HepG2 (cell line): ENCODE measurements around the gene TIRAP. TPM values are rescaled to one million over a fixed set of nuclear protein-coding genes. Genes with fewer than 3 reads are reported as not detected.
A peak's percentile ranks its signal among the peaks of the same experiment; 100 is the strongest.

Experiments
- ATF7 ChIP-seq, 2 experiments: fragments of 450-650 bp in 1 of 2; sonication (generic) in 1 of 2; formaldehyde crosslinking in 1 of 2; IDR thresholded peaks; 2 replicates each; pipeline versions ENCODE4 v1.4.0 to v1.6.1; 2016 to 2020; ENCODE audit warnings: antibody characterized with exemption in 1 of 2, mild to moderate bottlenecking in 1 of 2, missing genetic modification reagents in 1 of 2
- CAMTA2 ChIP-seq: sonication (generic); formaldehyde crosslinking; IDR thresholded peaks from 2 replicates; pipeline ENCODE4 v1.4.0; 2020; ENCODE audit warnings: mild to moderate bottlenecking, missing genetic modification reagents, borderline replicate concordance
- CENPX ChIP-seq: sonication (generic); formaldehyde crosslinking; IDR thresholded peaks from 2 replicates; pipeline ENCODE4 v1.9.0; 2021; ENCODE audit warnings: mild to moderate bottlenecking, missing genetic modification reagents, moderate library complexity
- CERS6 ChIP-seq: sonication (generic); formaldehyde crosslinking; IDR thresholded peaks from 2 replicates; pipeline ENCODE4 v1.5.0; 2020; ENCODE audit warnings: missing genetic modification reagents
- DNMT3B ChIP-seq: conservative IDR thresholded peaks from 2 replicates; pipeline ENCODE4 v1.6.1; 2016; ENCODE audit warnings: missing biosample characterization, control low read depth
- EEA1 ChIP-seq: sonication (generic); formaldehyde crosslinking; IDR thresholded peaks from 2 replicates; pipeline ENCODE4 v1.5.1; 2020; ENCODE audit warnings: mild to moderate bottlenecking, missing genetic modification reagents, borderline replicate concordance
- FOXJ3 ChIP-seq: sonication (generic); formaldehyde crosslinking; IDR thresholded peaks from 2 replicates; pipeline ENCODE4 v1.4.0; 2020; ENCODE audit warnings: missing genetic modification reagents, mild to moderate bottlenecking, borderline replicate concordance
- HBP1 ChIP-seq: IDR thresholded peaks from 2 replicates; pipeline ENCODE4 v1.6.1; 2016; ENCODE audit warnings: low read depth, control low read depth
- KAT7 ChIP-seq: IDR thresholded peaks from 2 replicates; pipeline ENCODE4 v1.6.1; 2018; ENCODE audit warnings: borderline replicate concordance, missing compliant biosample characterization
- KDM5B ChIP-seq: sonication (generic); formaldehyde crosslinking; IDR thresholded peaks from 2 replicates; pipeline ENCODE4 v1.4.0; 2020; ENCODE audit warnings: missing genetic modification reagents, mild to moderate bottlenecking, borderline replicate concordance
- LRRFIP1 ChIP-seq: sonication (generic); formaldehyde crosslinking; conservative IDR thresholded peaks from 2 replicates; pipeline ENCODE4 v1.4.0; 2020; ENCODE audit warnings: missing genetic modification reagents
- NONO ChIP-seq, 2 experiments: fragments of 450-650 bp in 1 of 2; sonication (generic) in 1 of 2; formaldehyde crosslinking in 1 of 2; IDR thresholded peaks in 1 of 2; conservative IDR thresholded peaks in 1 of 2; 2 replicates each; pipeline versions ENCODE4 v1.6.1 to v1.8.0; 2017 to 2022; ENCODE audit warnings: mild to moderate bottlenecking in 1 of 2, missing genetic modification reagents in 1 of 2, moderate library complexity in 1 of 2
- NR3C1 ChIP-seq: sonication (generic); formaldehyde crosslinking; IDR thresholded peaks from 2 replicates; pipeline ENCODE4 v1.4.0; 2020; ENCODE audit warnings: missing genetic modification reagents
- RBFOX2 ChIP-seq: fragments of 200-400 bp; formaldehyde crosslinking; IDR thresholded peaks from 2 replicates; pipeline ENCODE4 v1.6.1; 2017; ENCODE audit warnings: low read depth, mild to moderate bottlenecking, low read length
- SIN3B ChIP-seq: fragments of 150-350 bp; IDR thresholded peaks from 2 replicates; pipeline ENCODE4 v1.6.1; 2014; ENCODE audit warnings: low read length
- SRSF4 ChIP-seq: fragments of 200-400 bp; formaldehyde crosslinking; IDR thresholded peaks from one replicate; pipeline ENCODE4 v1.6.1; 2018; ENCODE audit warnings: mild to moderate bottlenecking, low read depth, low read length, moderate library complexity; ENCODE audit not compliant: poor library complexity, severe bottlenecking
- YY1 ChIP-seq: IDR thresholded peaks from 2 replicates; pipeline ENCODE4 v1.6.1; 2011; ENCODE audit warnings: low read length, low read depth, moderate library complexity, mild to moderate bottlenecking; ENCODE audit not compliant: insufficient read depth, insufficient replicate concordance
- ZC3H4 ChIP-seq: sonication (generic); formaldehyde crosslinking; IDR thresholded peaks from 2 replicates; pipeline ENCODE4 v1.4.0; 2020; ENCODE audit warnings: missing genetic modification reagents, borderline replicate concordance
- ZNF569 ChIP-seq: sonication (generic); formaldehyde crosslinking; IDR thresholded peaks from 2 replicates; pipeline ENCODE4 v1.5.0; 2020; ENCODE audit warnings: mild to moderate bottlenecking, missing genetic modification reagents, moderate library complexity, borderline replicate concordance
- ZNF607 ChIP-seq: sonication (generic); formaldehyde crosslinking; IDR thresholded peaks from 2 replicates; pipeline ENCODE4 v1.5.1; 2020; ENCODE audit warnings: missing genetic modification reagents, mild to moderate bottlenecking, borderline replicate concordance
- ZNF780A ChIP-seq: sonication (generic); formaldehyde crosslinking; IDR thresholded peaks from 2 replicates; pipeline ENCODE4 v1.8.0; 2022; ENCODE audit warnings: mild to moderate bottlenecking, missing genetic modification reagents, moderate library complexity
- ZSCAN31 ChIP-seq: sonication (generic); formaldehyde crosslinking; IDR thresholded peaks from 2 replicates; pipeline ENCODE4 v1.5.0; 2020; ENCODE audit warnings: low read depth, mild to moderate bottlenecking, missing genetic modification reagents
- polyA plus RNA-seq, 8 experiments: library from polyadenylated mRNA; depleted of rRNA in 3 of 8; stranded (reverse) in 7 of 8; unstranded in 1 of 8; fragments of >200 nt; fragmentation: Illumina TruSeq in 4 of 8; extraction: Trizol in 4 of 8; gene quantifications; 2 replicates each; pipeline versions ENCODE4 v1.2.1 to v1.2.3, GENCODE V29; 2011 to 2016; ENCODE audit warnings: low read depth in 4 of 8, missing spikeins in 1 of 8, mixed read lengths in 1 of 8; ENCODE audit not compliant: insufficient read depth in 1 of 8
- total RNA-seq, 5 experiments: library from RNA; depleted of rRNA; stranded (reverse); fragments of >200 nt; fragmentation: Illumina TruSeq; extraction: Trizol; gene quantifications; 2 replicates each; pipeline ENCODE4 v1.2.3, GENCODE V29; 2016; ENCODE audit warnings: low read depth in 1 of 5

TIRAP gene
- total and polyA plus RNA-seq, 2 of the 13 experiments (the other 11 are each of a cell fraction or from before 2014, with no cell fraction given) = 5.4 to 5.7 TPM

GRCh38 chr11:126282736-126283591 is at the start of gene TIRAP (continued):
- TF ChIP-seq FOXJ3 (CRISPR knock-in tag) (no peak), DNMT3B (CRISPR knock-in tag) (no peak), ZNF607 (CRISPR knock-in tag) (no peak), EEA1 (CRISPR knock-in tag) (peak; percentile 54; the same call in 1 of the 2 replicates), CERS6 (CRISPR knock-in tag) (no peak), ZSCAN31 (CRISPR knock-in tag) (0 out of 2 replicates have a peak, but pooled peaks have one; percentile 52), LRRFIP1 (CRISPR knock-in tag) (no peak), YY1 (peak; percentile 64), ZNF780A (CRISPR knock-in tag) (no peak), NR3C1 (no peak), RBFOX2 (peak; percentile 92), ZC3H4 (CRISPR knock-in tag) (no peak), ATF7 (IDR thresholded peaks at IDR 0.05) (no peak), ATF7 (CRISPR knock-in tag; IDR thresholded peaks at IDR 0.05) (no peak), KAT7 (CRISPR knock-in tag) (no peak), CENPX (CRISPR knock-in tag) (no peak), ZNF569 (CRISPR knock-in tag) (no peak), SRSF4 (no peak), SIN3B (no peak), HBP1 (CRISPR knock-in tag) (0 out of 2 replicates have a peak, but pooled peaks have one; percentile 27), CAMTA2 (no peak), KDM5B (CRISPR knock-in tag) (no peak), NONO (IDR thresholded peaks at IDR 0.05) (no peak), NONO (CRISPR knock-in tag; conservative IDR thresholded peaks at IDR 0.05) (peak; percentile 66; the same call in 1 of the 2 replicates)
